ENCODE data around the gene CDH19.

GRCh38 chr18:66635342-66635741 is 31.5 kb upstream of the CDH19 start:
- TF ChIP-seq CTCF (IDR thresholded peaks at IDR 0.05; ENCODE audit: low read depth, low read length, poor library complexity, severe bottlenecking) (no peak), EZH2phosphoT487 (IDR thresholded peaks at IDR 0.05; ENCODE audit: borderline replicate concordance, low read length) (no peak)
